SK-N-SH (cell line): ENCODE data around the gene GATAD2A. TPM values are rescaled to one million over a fixed set of nuclear protein-coding genes. Genes with fewer than 3 reads are reported as not detected.

ENCODE experiments used
- CTCF ChIA-PET: fragments of 300-600, 350-600 bp; formaldehyde crosslinking; extraction: SDS; loops from one replicate; lab custom pipeline; 2021; lab: Yijun Ruan, JAX
- POLR2A ChIA-PET: fragments of 350-600 bp; sonication (Branson Sonifier 250); formaldehyde crosslinking; extraction: SDS; loops from one replicate; lab custom pipeline; 2020; ENCODE audit warnings: antibody characterized with exemption, inconsistent platforms; lab: Yijun Ruan, JAX
- DNase-seq: peaks from one replicate; pipeline ENCODE4 v3.0.0; 2012
- H2AFZ ChIP-seq: fragments of 200-600 bp; sonication (generic); 2 replicates; pipeline ENCODE4 v1.8.1; 2016; ENCODE audit warnings: antibody characterized with exemption, mild to moderate bottlenecking, low read depth
- H3F3A ChIP-seq: fragments of 200-600 bp; sonication (generic); replicated peaks from 2 replicates; pipeline ENCODE3; 2016; ENCODE audit warnings: antibody characterized with exemption, mild to moderate bottlenecking; ENCODE audit not compliant: insufficient read depth
- H3K27ac ChIP-seq, 2 experiments: fragments of 200-500 bp in 1 of 2; fragments of 200-600 bp in 1 of 2; sonication (Bioruptor generic) in 1 of 2; sonication (generic), shearing (Covaris generic) in 1 of 2; 2 replicates each; pipeline versions ENCODE4 v1.5.1 to v1.6.1; 2014 to 2016; ENCODE audit warnings: low read depth in 2 of 2, inconsistent platforms in 1 of 2, low read length in 1 of 2, mild to moderate bottlenecking in 1 of 2, mixed read lengths in 1 of 2
- H3K27me3 ChIP-seq: fragments of 200-600 bp; sonication (generic), shearing (Covaris generic); 2 replicates; pipeline ENCODE4 v1.6.1; 2016; ENCODE audit warnings: mixed run types; ENCODE audit not compliant: insufficient read depth
- H3K36me3 ChIP-seq, 2 experiments: fragments of 200-500 bp in 1 of 2; fragments of 200-600 bp in 1 of 2; sonication (Bioruptor generic) in 1 of 2; sonication (generic) in 1 of 2; replicated peaks in 1 of 2; 2 replicates each; pipeline versions ENCODE3 to v1.5.1; 2014 to 2016; ENCODE audit warnings: low read length in 1 of 2, mild to moderate bottlenecking in 1 of 2; ENCODE audit not compliant: insufficient read depth in 2 of 2, control insufficient read depth in 1 of 2
- H3K4me1 ChIP-seq, 2 experiments: fragments of 200-500 bp in 1 of 2; fragments of 200-600 bp in 1 of 2; sonication (Bioruptor generic) in 1 of 2; sonication (generic), shearing (Covaris generic) in 1 of 2; 2 replicates each; pipeline versions ENCODE4 v1.5.1 to v1.6.1; 2014 to 2016; ENCODE audit warnings: low read depth in 1 of 2, low read length in 1 of 2, mixed run types in 1 of 2; ENCODE audit not compliant: insufficient read depth in 2 of 2, control insufficient read depth in 1 of 2
- H3K4me2 ChIP-seq: fragments of 200-600 bp; sonication (generic), shearing (Covaris generic); 2 replicates; pipeline ENCODE4 v1.6.1; 2017; ENCODE audit warnings: mixed run types
- H3K4me3 ChIP-seq, 2 experiments: fragments of 200-500 bp in 1 of 2; fragments of 200-600 bp in 1 of 2; sonication (Bioruptor generic) in 1 of 2; sonication (generic), shearing (Covaris generic) in 1 of 2; 2 replicates each; pipeline versions ENCODE4 v1.5.1 to v1.8.1; 2014 to 2016; ENCODE audit warnings: low read depth in 2 of 2, inconsistent platforms in 1 of 2, low read length in 1 of 2, mild to moderate bottlenecking in 1 of 2, mixed read lengths in 1 of 2, moderate library complexity in 1 of 2
- H3K79me2 ChIP-seq: fragments of 200-600 bp; sonication (generic); 2 replicates; pipeline ENCODE4 v1.8.1; 2017; ENCODE audit warnings: mild to moderate bottlenecking; ENCODE audit not compliant: insufficient read depth
- H3K9ac ChIP-seq: fragments of 200-600 bp; sonication (generic); 2 replicates; pipeline ENCODE4 v1.6.1; 2017; ENCODE audit warnings: mixed run types
- H3K9me2 ChIP-seq: fragments of 200-600 bp; sonication (generic); 2 replicates; pipeline ENCODE4 v1.6.1; 2017; ENCODE audit warnings: mixed run types
- H3K9me3 ChIP-seq: fragments of 200-600 bp; sonication (generic); 2 replicates; pipeline ENCODE4 v1.6.1; 2017; ENCODE audit warnings: mixed run types, mild to moderate bottlenecking, moderate library complexity
- H4K20me1 ChIP-seq: fragments of 200-600 bp; sonication (generic); 2 replicates; pipeline ENCODE4 v1.6.1; 2017; ENCODE audit warnings: mild to moderate bottlenecking, mixed run types; ENCODE audit not compliant: insufficient read depth
- CTCF ChIP-seq: fragments of 200-600 bp; sonication (generic); IDR thresholded peaks from 2 replicates; pipeline ENCODE4 v1.6.1; 2017; ENCODE audit warnings: antibody characterized with exemption, mild to moderate bottlenecking, moderate library complexity
- ELF1 ChIP-seq: IDR thresholded peaks from 2 replicates; pipeline ENCODE4 v1.4.0; 2012
- EP300 ChIP-seq, 2 experiments: IDR thresholded peaks; 2 replicates each; pipeline versions ENCODE4 v1.4.0 to v1.6.1; 2012; ENCODE audit warnings: borderline replicate concordance in 1 of 2, low read depth in 1 of 2, low read length in 1 of 2
- EZH2phosphoT487 ChIP-seq: fragments of 200-600 bp; sonication (generic); IDR thresholded peaks from 2 replicates; pipeline ENCODE4 v1.6.1; 2017; ENCODE audit warnings: low read depth, mixed run types, mild to moderate bottlenecking, antibody characterized with exemption, moderate library complexity, borderline replicate concordance
- FOSL2 ChIP-seq: IDR thresholded peaks from 2 replicates; pipeline ENCODE4 v1.4.0; 2012; ENCODE audit warnings: low read depth, mild to moderate bottlenecking, moderate library complexity, borderline replicate concordance
- FOXJ3 ChIP-seq: sonication (generic); formaldehyde crosslinking; IDR thresholded peaks from 2 replicates; pipeline ENCODE4 v1.5.1; 2020; ENCODE audit warnings: mild to moderate bottlenecking, missing genetic modification reagents
- FOXM1 ChIP-seq: IDR thresholded peaks from 2 replicates; pipeline ENCODE4 v1.4.0; 2012; ENCODE audit warnings: low read depth, mild to moderate bottlenecking
- GABPA ChIP-seq: IDR thresholded peaks from 2 replicates; pipeline ENCODE4 v1.4.0; 2012; ENCODE audit warnings: low read depth, mild to moderate bottlenecking
- GATA2 ChIP-seq: sonication (generic); formaldehyde crosslinking; IDR thresholded peaks from 2 replicates; pipeline ENCODE4 v1.5.0; 2020; ENCODE audit warnings: mild to moderate bottlenecking, missing genetic modification reagents
- JUND ChIP-seq: IDR thresholded peaks from 2 replicates; pipeline ENCODE4 v1.4.0; 2012
- MXI1 ChIP-seq: IDR thresholded peaks from 2 replicates; pipeline ENCODE4 v1.6.1; 2012; ENCODE audit warnings: mild to moderate bottlenecking, low read depth, low read length, improper control_type of control experiment
- NFIC ChIP-seq: IDR thresholded peaks from 2 replicates; pipeline ENCODE4 v1.4.0; 2012; ENCODE audit warnings: borderline replicate concordance
- POLR2AphosphoS5 ChIP-seq: IDR thresholded peaks from 2 replicates; pipeline ENCODE4 v1.6.1; 2012; ENCODE audit warnings: low read depth, low read length
- RAD21 ChIP-seq: IDR thresholded peaks from 2 replicates; pipeline ENCODE4 v1.6.1; 2012; ENCODE audit warnings: mild to moderate bottlenecking, low read length
- RCOR1 ChIP-seq: fragments of 150-350 bp; IDR thresholded peaks from 2 replicates; pipeline ENCODE4 v1.6.1; 2017; ENCODE audit warnings: antibody characterized with exemption, low read length
- RFX5 ChIP-seq: IDR thresholded peaks from 2 replicates; pipeline ENCODE4 v1.6.1; 2012; ENCODE audit warnings: mild to moderate bottlenecking, improper control_type of control experiment, low read length
- RXRA ChIP-seq: IDR thresholded peaks from 2 replicates; pipeline ENCODE4 v1.4.0; 2012; ENCODE audit warnings: low read depth, mild to moderate bottlenecking, borderline replicate concordance
- SIN3A ChIP-seq: IDR thresholded peaks from 2 replicates; pipeline ENCODE4 v1.6.1; 2012; ENCODE audit warnings: low read depth, mild to moderate bottlenecking, low read length, moderate library complexity, borderline replicate concordance
- SMC3 ChIP-seq: IDR thresholded peaks from 2 replicates; pipeline ENCODE4 v1.6.1; 2012; ENCODE audit warnings: low read depth, low read length, improper control_type of control experiment
- TCF12 ChIP-seq: IDR thresholded peaks from 2 replicates; pipeline ENCODE4 v1.4.0; 2012
- TEAD4 ChIP-seq: IDR thresholded peaks from 2 replicates; pipeline ENCODE4 v1.4.0; 2012; ENCODE audit warnings: mild to moderate bottlenecking, borderline replicate concordance; ENCODE audit not compliant: insufficient read depth
- USF1 ChIP-seq: IDR thresholded peaks from 2 replicates; pipeline ENCODE4 v1.4.0; 2012; ENCODE audit warnings: low read depth, borderline replicate concordance
- YY1 ChIP-seq: IDR thresholded peaks from 2 replicates; pipeline ENCODE4 v1.4.0; 2012; ENCODE audit warnings: low read depth, mild to moderate bottlenecking
- ZBTB33 ChIP-seq: IDR thresholded peaks from 2 replicates; pipeline ENCODE4 v1.4.0; 2012; ENCODE audit warnings: low read depth, borderline replicate concordance
- WGBS: methylation state at CpG from one replicate; pipeline ENCODE4 v1.1.6; 2017; ENCODE audit warnings: low lambda C conversion rate; 5-methylcytosine and 5-hydroxymethylcytosine counted together
- polyA plus RNA-seq, 3 experiments: library from polyadenylated mRNA; depleted of rRNA; stranded (reverse); fragments of >200 nt; gene quantifications; 2 replicates each; pipeline ENCODE4 v1.2.3, GENCODE V29; 2012
- TF ChIP-seq, protein P1 (sequence below): IDR thresholded peaks from 2 replicates; pipeline ENCODE4; 2012
- TF ChIP-seq, protein P2 (sequence below): fragments of 150-350 bp; IDR thresholded peaks from 2 replicates; pipeline ENCODE4 v1.6.1; 2016; ENCODE audit warnings: mild to moderate bottlenecking, low read depth, low read length
- TF ChIP-seq, protein P3 (sequence below): IDR thresholded peaks from 2 replicates; pipeline ENCODE4 v1.4.0; 2012; ENCODE audit warnings: low read depth

Gene GATAD2A
- polyA plus RNA-seq, 1 of the 3 experiments (the other 2 are of a cell fraction), result 36.6 TPM

- no peaks in the 10 kb centered on the region for H4K20me1 ChIP-seq
- peaks cover 5% of the 10 kb centered on the region for H3F3A ChIP-seq
- peak overlapping the region; percentile 77 to 88 for H3K4me3 ChIP-seq
- no peaks in the 10 kb centered on the region for H3K9me3 ChIP-seq
- H3K9ac ChIP-seq, result peak overlapping the region; percentile 72; the same call in 1 of the 2 replicates
- H3K36me3 ChIP-seq, result no peaks in the 10 kb centered on the region
- H3K9me2 ChIP-seq, result no peaks in the 10 kb centered on the region
- peaks cover 43% of the 10 kb centered on the region for H3K79me2 ChIP-seq
- peak; percentile 98 for DNase-seq
- ChIA-PET CTCF (interaction anchor here (0.7 to 1.3 kb wide), 4 partner anchors 24 to 105 kb away, joined by 3 to 4 read pairs (median 4); no protein-coding TSS in a partner anchor), POLR2A (interaction anchor here (0.6 to 0.9 kb wide), 4 partner anchors 17 to 249 kb away, joined by 3 read pairs; partner anchors contain the start of genes GATAD2A and NDUFA13)
- H3K27ac ChIP-seq, result peak overlapping the region; percentile 51 to 80; a peak in 3 of 4 replicates
- H3K4me1 ChIP-seq, result peaks cover 0 to 15% of the 10 kb centered on the region in 2 experiments; a peak in 1 of 4 replicates
- H2AFZ ChIP-seq, result peak overlapping the region; percentile 86
- no CpG with 5 or more reads among the region's 75 CpGs for WGBS
- no peaks in the 10 kb centered on the region for H3K27me3 ChIP-seq
- H3K4me2 ChIP-seq, result peak overlapping the region; percentile 82
- TF ChIP-seq USF1 (no peak), RXRA (no peak), EP300 (IDR thresholded peaks at IDR 0.05; ENCODE audit: borderline replicate concordance in 1 of 2, low read depth in 1 of 2, low read length in 1 of 2) (peak in 1 of 2 experiments; percentile 60; a peak in 1 of 4 replicates), GABPA (peak; percentile 65), FOXJ3 (CRISPR knock-in tag) (no peak), RAD21 (no peak), FOSL2 (no peak), ELF1 (peak; percentile 100), MXI1 (no peak; the same call in none of the 2 replicates), CTCF (0 out of 2 replicates have a peak, but pooled peaks have one; percentile 7), SIN3A (peak; percentile 27; the same call in 1 of the 2 replicates), SMC3 (no peak), JUND (no peak), NFIC (no peak), YY1 (no peak), ZBTB33 (0 out of 2 replicates have a peak, but pooled peaks have one; percentile 16), POLR2AphosphoS5 (peak; percentile 55; the same call in 1 of the 2 replicates), RFX5 (peak; percentile 99), GATA2 (no peak), TCF12 (no peak), EZH2phosphoT487 (no peak), FOXM1 (no peak), TEAD4 (no peak), RCOR1 (no peak)
- TF ChIP-seq, protein P1, sequence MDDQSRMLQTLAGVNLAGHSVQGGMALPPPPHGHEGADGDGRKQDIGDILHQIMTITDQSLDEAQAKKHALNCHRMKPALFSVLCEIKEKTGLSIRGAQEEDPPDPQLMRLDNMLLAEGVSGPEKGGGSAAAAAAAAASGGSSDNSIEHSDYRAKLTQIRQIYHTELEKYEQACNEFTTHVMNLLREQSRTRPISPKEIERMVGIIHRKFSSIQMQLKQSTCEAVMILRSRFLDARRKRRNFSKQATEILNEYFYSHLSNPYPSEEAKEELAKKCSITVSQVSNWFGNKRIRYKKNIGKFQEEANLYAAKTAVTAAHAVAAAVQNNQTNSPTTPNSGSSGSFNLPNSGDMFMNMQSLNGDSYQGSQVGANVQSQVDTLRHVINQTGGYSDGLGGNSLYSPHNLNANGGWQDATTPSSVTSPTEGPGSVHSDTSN, result peak; percentile 100
- TF ChIP-seq, protein P2, sequence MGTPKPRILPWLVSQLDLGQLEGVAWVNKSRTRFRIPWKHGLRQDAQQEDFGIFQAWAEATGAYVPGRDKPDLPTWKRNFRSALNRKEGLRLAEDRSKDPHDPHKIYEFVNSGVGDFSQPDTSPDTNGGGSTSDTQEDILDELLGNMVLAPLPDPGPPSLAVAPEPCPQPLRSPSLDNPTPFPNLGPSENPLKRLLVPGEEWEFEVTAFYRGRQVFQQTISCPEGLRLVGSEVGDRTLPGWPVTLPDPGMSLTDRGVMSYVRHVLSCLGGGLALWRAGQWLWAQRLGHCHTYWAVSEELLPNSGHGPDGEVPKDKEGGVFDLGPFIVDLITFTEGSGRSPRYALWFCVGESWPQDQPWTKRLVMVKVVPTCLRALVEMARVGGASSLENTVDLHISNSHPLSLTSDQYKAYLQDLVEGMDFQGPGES, result peak; percentile 87
- TF ChIP-seq, protein P3, sequence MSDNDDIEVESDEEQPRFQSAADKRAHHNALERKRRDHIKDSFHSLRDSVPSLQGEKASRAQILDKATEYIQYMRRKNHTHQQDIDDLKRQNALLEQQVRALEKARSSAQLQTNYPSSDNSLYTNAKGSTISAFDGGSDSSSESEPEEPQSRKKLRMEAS, result peak; percentile 81
These were observed 20.2 kb upstream of the GATAD2A start for GRCh38 chr19:19385131-19385895.
